NCI-H2171 (cell line): ENCODE measurements around the gene ZSWIM6.

ENCODE experiments used
- DNase-seq: peaks from one replicate; lab custom pipeline; 2025; lab: John Stamatoyannopoulos, UW

The ZSWIM6 gene

DNA sequence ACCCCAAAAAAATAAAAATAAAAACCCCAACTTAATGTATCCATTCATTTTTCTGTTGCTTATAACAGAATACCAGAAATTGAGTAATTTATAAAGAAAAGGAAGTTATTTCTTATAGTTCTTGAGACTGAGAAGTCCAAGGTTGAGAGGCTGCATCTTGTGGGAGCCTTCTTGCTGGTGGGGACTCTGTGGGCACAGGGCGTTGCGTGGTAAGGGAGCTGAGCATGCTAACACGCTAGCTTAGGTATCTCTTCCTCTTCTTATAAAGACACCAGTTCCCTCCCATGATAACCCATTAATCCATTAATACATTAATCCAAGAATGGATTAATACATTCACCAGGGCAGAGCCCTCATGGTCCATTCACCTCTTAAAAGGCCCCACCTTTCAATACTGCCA lies 150.9 kb downstream of the ZSWIM6 start:
- DNase-seq = no peak

DNA sequence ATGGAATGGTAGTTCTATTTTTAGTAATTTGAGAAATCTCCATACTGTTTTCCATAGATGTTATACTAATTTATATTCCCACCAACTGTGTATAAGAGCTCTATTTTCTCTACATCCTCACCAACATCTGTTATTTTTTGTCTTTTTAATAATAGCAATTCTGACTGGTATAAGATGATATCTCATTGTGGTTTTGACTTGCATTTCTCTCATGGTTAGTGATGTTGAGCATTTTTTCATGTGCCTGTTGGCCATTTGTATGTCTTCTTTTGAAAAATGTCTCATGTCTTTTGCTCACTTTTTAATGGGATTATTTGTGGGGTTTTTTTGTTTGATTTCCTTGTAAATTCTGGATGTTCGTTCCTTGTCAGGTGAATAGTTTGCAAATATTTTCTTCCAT lies 154.4 kb downstream of the ZSWIM6 start:
- no peak for DNase-seq

DNA sequence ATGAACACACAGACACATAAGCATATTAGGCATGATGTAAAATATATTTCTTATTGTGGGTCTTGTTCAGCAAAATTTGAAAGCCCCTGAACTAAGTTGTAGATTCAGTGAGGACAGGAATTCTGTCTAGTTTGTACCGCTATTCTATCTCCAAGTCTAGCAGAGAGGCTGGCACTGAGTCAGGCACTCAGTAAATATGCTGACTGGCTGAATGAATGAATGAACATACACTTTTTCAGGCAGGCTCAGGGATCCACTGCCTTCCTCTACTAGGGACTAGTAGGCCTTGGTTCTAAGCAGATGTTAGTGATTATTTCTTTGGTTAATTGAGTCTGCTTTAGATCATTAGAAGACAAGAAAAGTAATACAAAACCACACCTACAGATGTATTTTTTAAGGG lies 157.5 kb downstream of the ZSWIM6 start:
- DNase-seq = no peak

DNA sequence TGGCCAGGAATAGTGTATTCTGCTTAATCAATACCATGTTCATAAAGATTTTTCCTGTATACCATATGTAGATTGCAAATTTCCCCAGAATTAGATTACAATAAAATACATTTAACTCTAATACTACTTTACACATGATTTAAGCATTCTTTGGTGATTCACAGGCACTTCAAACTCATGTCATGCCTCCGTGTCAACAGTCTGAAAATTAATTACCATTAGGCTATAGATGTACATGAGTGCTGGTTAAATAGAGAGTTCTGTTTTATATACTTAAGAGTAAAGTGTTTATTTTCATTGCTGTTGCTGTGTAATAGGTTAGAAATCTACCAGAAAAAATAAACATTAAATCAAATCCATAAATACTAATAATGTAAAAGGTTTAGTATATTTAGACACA lies 159.8 kb downstream of the ZSWIM6 start:
- no peak for DNase-seq

DNA sequence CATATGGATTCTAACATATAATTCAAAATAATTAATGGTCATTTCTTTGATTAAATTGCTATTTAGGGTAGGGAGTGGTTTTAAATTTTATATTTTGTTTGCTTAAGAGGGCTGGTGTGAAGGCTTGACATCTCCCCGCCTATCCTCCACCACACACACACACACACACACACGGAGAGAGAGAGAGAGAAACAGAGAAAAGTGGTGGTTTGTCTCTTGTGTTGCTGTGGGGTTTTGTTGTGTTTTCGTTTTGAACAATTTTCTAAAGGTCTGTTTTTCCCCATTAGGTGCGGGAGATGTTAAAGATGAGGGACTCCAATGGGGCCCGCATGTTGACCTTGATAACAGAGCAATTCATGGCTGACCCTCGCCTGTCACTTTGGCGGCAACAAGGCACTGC lies 161.9 kb downstream of the ZSWIM6 start:
- no peak for DNase-seq

DNA sequence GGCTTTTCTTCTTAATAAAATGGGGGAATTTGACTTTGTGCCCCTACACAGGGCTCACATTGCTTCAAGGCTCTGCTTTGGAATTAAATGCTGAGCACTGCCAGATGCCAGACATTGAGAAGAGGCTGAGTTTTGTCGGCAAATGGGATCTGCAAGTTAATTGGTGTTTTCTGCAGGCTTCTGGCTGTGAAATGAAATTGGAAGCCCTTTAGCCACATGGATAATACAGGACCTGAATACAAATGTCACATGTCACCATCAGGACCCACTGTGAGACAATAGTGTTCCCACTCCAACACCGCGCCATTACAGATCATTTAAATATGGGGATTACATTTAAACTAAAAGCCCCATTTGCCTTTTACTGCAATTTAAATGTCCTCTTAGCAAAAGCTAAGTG lies 164.4 kb downstream of the ZSWIM6 start:
- DNase-seq = no peak

DNA sequence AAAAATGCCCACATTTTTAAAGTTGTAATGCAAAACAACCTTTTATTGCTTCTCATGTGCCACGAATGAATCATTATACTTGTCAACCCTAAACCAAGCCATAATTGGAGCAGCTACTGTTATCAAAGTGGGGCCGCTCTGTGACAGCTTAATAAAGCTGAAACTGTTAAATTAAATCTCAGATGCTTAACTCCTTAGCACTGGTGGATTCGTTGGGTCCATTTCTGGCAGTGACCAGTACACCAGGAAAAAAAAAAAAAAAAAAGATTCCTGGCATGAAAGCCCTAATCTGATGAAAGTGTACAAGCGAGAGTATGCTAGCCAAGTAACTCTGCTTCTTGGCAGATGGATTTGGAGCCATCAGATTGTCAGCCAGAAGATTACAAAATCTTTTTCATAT lies 164.8 kb downstream of the ZSWIM6 start:
- no peak for DNase-seq

DNA sequence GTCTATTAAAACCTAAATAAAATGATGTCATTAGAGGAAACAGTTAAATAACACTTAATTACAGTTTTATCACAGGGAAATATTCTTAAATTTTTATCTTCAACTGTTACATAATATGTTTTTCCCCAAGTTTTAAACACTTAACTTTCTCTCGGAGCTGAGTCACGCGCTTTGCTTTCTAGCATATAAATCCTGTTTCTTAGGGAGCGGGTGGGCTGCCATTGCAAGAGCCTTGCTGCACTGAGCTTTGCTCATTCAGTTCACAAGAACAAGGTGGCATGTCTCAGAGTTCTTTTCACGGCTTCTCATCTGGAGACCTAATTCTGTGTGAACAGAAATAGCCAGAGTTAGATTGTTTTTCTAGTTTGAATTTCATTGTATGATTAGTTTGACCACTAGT lies 166.1 kb downstream of the ZSWIM6 start:
- DNase-seq = no peak

DNA sequence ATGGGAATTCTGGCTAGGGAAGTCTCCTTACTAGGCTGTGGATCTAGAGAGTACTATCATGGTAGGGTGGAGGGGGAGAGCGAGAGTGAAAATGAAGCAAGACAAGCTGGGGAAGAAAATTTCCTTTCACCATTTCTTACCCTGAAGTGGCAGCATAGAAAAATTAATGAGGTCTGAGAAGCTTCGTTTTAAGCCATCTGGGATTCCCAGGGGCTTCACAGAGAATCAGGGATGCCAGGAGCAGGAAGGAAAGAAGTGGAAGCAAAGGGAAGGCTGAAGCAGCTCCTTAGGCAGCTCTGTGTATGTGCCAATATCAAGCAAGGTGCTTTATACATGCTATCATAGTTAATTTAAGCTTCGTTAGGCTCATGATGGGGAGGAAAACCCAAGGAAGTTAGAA lies 169.9 kb downstream of the ZSWIM6 start:
- DNase-seq = no peak

DNA sequence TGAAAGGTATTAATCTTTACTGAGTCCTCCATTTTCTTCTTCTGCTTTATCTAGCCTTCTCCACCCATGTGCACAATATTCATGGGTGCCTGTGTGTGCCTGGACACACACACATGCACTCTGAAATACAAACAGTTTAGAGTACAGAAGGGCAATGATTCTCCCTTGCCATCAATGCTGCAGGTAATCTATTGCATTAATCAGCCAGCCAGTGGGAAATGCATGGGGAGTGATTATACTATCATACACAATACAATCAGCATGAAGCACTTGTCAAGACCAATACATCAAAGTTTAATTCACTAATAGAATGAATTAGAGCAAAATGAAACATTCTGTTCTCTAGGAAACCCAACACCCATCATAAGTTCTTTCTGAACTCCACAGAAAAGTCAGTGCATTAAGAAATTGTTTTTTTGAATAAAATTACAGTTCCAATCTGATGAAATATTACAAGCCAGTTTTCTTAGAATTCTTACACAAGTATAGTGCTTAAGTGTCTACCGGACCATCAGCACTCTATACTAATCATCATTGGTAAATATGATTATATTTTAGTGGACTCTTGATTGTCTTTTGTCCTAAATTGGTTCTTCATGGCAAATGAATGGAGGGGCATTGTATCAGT lies 172.2 kb downstream of the ZSWIM6 start:
- DNase-seq = no peak

DNA sequence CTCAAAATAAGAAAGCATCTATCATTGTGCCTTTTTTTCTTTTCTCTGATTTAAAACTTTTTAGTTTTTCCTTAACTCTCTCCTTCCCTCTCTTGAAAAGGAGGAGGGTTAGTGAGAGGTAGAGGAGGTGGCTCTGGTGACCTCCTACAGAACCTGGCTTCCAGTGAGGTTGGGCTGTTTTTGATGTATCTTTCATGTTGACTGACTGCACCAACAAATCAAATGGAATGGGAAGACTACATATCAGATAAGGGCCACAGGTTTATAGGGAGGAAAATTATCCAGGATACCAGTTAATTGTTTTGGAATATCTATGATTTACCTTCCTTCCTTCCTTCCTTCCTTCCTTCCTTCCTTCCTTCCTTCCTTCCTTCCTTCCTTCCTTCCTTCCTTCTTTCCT lies 173.2 kb downstream of the ZSWIM6 start:
- DNase-seq = no peak

DNA sequence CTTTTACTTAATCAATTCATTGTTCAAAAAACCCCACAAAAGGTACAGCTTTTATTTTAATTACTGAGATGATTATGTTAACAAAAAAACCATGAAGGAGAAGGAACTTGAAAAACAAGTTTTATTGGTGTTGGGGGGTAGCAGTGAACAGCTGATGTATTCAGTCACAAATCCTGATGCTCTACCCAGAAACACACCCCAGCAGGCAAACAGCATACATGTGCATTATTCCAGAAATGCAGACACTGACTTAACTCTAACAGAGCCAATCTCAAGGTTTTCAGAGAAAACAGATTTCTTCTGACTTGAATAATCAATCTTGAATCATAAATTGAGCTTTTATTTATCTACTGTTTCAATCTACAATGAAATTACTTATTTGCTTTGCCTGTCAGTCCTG lies 175.2 kb downstream of the ZSWIM6 start:
- no peak for DNase-seq

DNA sequence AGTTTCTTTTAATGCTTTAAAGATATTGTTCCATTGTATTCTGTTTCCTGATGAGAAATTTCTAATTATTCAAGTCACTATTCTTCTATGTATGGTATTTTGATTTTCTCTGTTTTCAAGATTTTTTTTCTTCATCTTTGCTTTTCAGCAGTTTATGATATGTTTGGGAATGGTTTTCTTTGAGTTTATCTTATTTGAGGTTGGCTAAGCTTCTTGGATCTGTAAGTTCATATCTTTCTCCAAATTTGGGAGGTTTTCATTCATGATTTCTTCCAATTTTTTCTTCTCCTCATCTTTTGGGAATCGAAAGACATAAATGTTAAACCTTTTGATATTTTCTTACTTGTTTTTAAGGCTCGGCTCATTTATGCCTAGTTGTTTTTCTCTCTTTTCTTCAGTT lies 184.9 kb downstream of the ZSWIM6 start:
- no peak for DNase-seq

DNA sequence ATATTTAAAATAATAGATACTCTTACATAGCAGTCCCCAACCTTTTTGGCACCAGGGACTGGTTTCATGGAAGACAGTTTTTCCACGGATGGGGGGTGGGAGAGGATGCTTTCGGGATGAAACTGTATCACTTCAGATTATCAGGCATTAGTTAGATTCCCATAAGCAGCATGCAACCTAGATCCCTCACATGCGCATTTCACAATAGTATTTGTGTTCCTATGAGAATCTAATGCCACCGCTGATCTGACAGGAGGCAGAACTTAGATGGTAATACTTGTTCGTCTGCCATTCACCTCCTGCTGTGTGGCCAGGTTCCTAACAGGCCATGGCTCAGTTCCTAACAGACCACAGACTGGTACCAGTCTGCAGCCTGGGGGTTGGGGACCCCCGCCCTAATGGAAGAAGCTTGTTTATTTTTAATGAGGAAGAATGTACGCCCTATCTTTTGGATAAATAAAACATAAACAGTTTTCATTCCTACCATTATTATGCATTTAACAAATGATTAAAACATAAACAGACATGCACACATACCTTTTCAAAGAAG lies 187.7 kb downstream of the ZSWIM6 start:
- DNase-seq = no peak

DNA sequence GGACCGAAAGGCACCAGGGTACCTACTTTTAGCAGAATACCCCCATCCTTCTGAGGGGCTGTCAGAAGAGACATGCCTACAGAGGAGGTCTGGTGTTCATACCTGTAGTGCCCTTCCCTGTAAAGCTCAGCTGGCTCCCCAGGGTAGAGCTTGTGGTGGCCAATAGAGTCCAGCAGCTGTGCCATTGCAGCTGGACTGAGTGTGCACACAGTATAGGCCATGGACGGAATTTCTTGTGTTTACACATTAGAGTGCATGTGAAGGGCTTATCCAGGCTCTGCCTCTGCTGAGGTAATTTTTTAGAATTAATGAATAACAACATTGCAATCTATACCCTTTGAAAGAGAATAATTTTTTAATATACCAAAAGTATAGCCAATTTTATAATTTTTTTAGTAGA lies 191.0 kb downstream of the ZSWIM6 start:
- no peak for DNase-seq

DNA sequence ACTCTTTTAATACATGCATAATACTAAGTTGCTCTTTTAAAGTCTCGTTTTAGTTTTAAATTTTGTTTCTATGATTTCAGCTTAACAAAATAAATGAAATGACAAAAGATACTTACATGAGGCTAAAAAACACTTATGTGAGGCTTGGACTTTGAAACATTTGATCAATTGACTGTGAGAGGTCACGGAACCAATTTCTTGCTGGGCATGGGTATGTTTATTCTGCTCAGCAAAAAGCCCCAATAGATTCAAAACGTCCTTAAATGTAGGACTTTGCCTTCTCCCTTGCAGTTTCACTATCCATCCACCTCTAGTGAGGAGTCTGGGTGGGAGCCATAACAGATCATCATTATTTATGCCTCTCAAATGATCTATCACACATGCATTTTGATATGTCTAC lies 191.9 kb downstream of the ZSWIM6 start:
- DNase-seq = no peak

DNA sequence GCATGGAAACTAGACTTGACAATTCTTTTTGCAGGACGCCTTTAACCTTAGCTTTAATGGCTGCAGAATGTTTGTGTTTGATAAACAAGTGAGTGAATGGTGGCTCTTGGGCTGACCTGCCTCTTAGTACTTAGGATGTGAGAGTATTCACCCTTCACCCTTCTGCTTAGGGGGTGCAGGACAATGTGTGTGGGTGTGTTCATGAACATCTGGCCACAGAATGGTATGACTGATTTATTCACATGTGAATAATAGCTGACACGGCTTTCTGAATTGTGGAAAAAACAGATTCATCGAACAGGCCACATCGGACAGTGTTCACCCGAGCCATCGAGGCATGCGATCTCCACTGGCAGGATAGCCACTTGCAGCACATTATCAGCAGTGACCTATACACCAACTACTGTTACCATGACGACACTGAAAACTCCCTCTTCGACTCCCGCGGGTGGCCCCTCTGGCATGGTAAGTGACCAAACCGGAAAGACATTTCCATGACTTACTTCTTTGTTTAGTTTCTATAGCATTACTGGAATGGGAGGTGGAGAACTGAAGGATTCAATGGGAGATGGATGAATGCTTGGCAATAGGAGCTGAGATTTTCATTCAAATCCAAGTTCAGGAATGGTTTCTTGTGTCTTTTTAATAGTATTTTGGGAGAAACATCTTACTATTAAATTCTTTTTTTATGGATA lies 193.6 kb downstream of the ZSWIM6 start:
- no peak for DNase-seq

DNA sequence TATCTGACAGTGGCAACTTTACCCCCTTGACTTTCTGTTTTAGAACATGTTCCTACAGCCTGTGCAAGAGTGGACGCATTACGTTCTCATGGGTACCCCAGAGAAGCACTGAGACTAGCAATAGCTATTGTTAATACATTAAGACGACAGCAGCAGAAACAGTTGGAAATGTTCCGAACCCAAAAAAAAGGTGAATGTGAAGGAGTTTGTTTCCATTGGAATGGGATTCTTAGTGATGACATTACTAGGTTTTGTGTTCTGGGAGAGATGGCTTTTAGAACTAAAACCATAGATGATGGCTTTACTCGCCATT lies 194.1 kb downstream of the ZSWIM6 start:
- no peak for DNase-seq

DNA sequence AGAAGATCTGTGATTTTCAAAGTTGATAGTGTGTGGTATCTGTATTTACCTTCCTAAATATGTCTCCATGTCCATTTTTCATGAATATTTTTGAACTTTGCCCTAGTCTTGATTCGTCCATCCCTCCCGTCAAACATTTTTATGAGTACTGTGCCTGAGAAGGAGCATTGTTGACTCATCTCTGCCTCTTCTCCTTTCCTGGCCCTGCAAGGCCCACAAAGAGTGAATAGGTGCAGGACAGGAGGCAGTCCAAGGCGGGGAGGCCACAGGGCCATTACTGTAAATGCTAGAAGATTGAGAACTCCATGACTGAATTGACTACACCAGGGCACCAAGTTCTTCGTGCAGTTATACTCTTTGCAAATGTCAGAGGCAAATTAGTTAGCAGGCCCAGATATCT lies 200.9 kb downstream of the ZSWIM6 start:
- no peak for DNase-seq

DNA sequence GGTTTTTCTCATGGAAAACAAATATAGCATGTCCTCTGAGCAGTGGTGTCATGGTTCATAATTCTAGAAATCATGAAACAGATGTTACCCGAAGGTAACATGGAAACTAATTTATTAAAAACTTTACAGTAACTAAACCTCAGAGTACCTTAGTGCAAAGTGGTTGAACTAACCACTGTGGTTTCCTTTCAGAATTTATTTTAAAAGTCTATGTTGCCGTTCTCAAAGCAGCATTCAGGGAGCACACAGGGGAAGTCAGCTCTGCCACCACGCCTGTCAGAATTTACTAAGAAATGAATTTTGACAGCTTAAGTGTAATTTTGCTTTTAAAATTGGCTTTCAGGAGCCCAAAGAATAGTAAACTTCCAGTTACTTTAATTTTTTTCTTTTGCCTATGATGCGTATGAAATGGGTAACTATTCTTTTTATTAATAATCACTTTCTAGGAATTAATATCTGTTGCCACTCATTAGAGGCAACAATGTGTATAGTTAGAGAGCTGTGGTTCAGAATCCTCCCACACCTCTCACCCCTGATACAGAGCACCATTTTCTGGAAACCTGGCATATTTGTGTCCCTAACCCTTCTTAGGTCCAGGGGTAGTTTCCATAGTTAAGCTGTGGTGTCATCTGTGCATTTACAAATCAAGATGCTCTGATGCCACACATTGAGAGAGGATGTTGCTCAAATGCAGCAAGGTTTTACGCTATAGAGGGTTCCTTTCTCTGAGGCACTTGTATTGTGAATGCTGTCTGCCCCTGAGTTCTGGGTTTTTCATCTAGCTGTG lies 202.6 kb downstream of the ZSWIM6 start:
- DNase-seq = no peak

DNA sequence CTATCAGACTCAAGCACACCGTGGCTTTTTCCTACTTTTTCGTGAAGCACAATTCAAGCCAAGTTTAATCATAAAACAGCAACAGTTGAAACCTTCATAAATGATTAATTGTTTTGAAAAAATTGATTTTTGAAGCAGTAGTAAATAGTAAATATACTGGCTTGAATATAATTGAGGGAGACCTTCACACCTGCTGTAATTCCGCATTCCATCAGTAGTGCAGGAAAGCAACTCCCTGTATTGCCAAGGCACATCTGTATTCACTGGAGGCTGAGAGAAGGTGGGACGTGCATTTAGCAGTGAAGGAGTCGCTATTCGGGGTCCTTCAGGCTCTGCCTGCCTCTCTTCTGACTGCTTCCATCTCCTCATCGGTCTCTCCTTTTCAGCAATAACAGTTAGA lies 203.8 kb downstream of the ZSWIM6 start:
- no peak for DNase-seq

DNA sequence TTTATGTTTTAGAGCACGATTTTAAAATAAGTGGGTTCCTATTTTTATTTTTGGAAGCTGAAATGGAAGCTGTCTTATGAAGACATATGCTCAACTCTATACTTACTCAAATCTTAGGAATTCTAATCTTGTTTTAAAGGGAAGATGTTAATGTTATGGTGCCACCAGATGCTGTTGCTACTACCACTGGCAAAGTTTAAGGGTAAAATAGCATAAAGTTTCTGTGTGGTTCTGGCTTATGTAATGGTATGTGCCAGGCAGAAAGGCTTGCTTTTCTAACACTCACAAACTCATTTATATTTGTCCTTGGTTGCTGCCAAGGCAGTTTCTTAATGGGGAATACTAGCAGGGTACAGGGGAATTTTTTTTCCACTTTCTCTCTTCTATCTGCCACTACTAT lies 204.9 kb downstream of the ZSWIM6 start:
- DNase-seq = no peak
